GM21381 (cell line): ENCODE data around the gene NACA.
"Not testable (repeated sequence)": the region's sequence is repeated elsewhere in the genome, so short reads cannot be mapped to it uniquely, and the experiment has no call there.

ENCODE experiments used
- ATAC-seq: cut with Tn5 transposase; IDR thresholded peaks from one replicate; pipeline ENCODE4 v1.9.1; 2021; ENCODE audit warnings: mild to moderate bottlenecking, moderate library complexity; ENCODE audit not compliant: unreplicated experiment

NACA gene

GRCh38 chr12:56725723-56726102, 614 bp upstream of the NACA start:
- ATAC-seq = no peak

- ATAC-seq = no peak
Observed at GRCh38 chr12:56724701-56724971, 463 bp downstream of the NACA start.

GRCh38 chr12:56723889-56724700, 1.0 kb downstream of the NACA start:
- ATAC-seq = no peak

GRCh38 chr12:56723352-56723751, 1.7 kb downstream of the NACA start:
- no peak for ATAC-seq

GRCh38 chr12:56722832-56723231, 2.3 kb downstream of the NACA start:
- no peak for ATAC-seq

GRCh38 chr12:56721721-56722120, 3.4 kb downstream of the NACA start:
- ATAC-seq = no peak

GRCh38 chr12:56721216-56721615, 3.9 kb downstream of the NACA start:
- no peak for ATAC-seq

- no peak for ATAC-seq
Observed at GRCh38 chr12:56720731-56721151, 4.4 kb downstream of the NACA start.

- no peak for ATAC-seq
Observed at GRCh38 chr12:56719056-56719455, 6.0 kb downstream of the NACA start.

GRCh38 chr12:56718636-56719035, 6.5 kb downstream of the NACA start:
- ATAC-seq = no peak

GRCh38 chr12:56718149-56718548, 7.0 kb downstream of the NACA start:
- no peak for ATAC-seq

GRCh38 chr12:56716933-56717880, 7.9 kb downstream of the NACA start:
- no peak for ATAC-seq

GRCh38 chr12:56716458-56716857, 8.6 kb downstream of the NACA start:
- ATAC-seq = no peak

- ATAC-seq = no peak
Observed at GRCh38 chr12:56715798-56716197, 9.3 kb downstream of the NACA start.

- ATAC-seq = no peak
Observed at GRCh38 chr12:56714431-56714929, 10.6 kb downstream of the NACA start.

GRCh38 chr12:56713345-56713744, 11.8 kb downstream of the NACA start:
- ATAC-seq = no peak

GRCh38 chr12:56709759-56710376, 15.2 kb downstream of the NACA start:
- ATAC-seq = no peak

- not testable (repeated sequence) for ATAC-seq
Observed at GRCh38 chr12:56704522-56704921, 20.6 kb downstream of the NACA start.

GRCh38 chr12:56699020-56699661, 26.0 kb downstream of the NACA start:
- ATAC-seq = no peak

GRCh38 chr12:56695327-56696101, 29.6 kb downstream of the NACA start:
- no peak for ATAC-seq
